GM12873 (cell line): ENCODE results near the gene SOX6.

ENCODE experiments used
- TF ChIP-seq, protein P1 (sequence below): IDR thresholded peaks from 2 replicates; pipeline ENCODE4 v1.5.1; 2012; ENCODE audit warnings: low read depth, mild to moderate bottlenecking, moderate library complexity, low read length, control low read depth; ENCODE audit not compliant: insufficient read depth; ENCODE audit errors: missing control alignments

Gene SOX6

DNA sequence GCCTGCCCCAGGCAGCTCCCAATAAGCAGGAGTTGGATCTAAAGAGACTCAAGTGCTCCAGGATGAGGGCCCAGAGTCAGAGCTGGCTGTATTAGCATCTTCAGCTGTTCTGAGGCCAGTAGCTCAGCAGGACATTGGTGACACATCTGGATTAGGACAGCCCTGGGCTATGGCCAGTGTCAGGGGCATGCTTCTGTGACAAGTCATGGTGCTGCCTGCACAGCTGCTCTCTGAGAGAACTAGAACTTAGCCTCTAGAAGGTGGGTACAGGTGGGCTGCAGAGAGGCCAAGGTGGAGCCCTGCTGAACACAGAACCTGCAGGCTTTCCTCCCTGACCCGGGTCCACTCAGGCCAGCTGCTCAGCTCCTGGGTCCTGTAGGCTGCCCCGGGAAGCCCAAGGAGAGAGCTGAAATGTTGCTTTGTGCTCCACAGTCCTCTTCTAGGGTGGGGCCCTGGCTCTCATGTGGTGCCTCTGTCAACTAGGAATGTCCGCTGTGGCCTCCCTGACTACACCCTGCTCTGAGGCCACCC lies 426.9 kb downstream of the SOX6 start:
- TF ChIP-seq, protein P1, sequence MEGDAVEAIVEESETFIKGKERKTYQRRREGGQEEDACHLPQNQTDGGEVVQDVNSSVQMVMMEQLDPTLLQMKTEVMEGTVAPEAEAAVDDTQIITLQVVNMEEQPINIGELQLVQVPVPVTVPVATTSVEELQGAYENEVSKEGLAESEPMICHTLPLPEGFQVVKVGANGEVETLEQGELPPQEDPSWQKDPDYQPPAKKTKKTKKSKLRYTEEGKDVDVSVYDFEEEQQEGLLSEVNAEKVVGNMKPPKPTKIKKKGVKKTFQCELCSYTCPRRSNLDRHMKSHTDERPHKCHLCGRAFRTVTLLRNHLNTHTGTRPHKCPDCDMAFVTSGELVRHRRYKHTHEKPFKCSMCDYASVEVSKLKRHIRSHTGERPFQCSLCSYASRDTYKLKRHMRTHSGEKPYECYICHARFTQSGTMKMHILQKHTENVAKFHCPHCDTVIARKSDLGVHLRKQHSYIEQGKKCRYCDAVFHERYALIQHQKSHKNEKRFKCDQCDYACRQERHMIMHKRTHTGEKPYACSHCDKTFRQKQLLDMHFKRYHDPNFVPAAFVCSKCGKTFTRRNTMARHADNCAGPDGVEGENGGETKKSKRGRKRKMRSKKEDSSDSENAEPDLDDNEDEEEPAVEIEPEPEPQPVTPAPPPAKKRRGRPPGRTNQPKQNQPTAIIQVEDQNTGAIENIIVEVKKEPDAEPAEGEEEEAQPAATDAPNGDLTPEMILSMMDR = no peak

- TF ChIP-seq, protein P1 = no peak
These were observed 428.5 kb downstream of the SOX6 start for GRCh38 chr11:15927864-15928217.

DNA sequence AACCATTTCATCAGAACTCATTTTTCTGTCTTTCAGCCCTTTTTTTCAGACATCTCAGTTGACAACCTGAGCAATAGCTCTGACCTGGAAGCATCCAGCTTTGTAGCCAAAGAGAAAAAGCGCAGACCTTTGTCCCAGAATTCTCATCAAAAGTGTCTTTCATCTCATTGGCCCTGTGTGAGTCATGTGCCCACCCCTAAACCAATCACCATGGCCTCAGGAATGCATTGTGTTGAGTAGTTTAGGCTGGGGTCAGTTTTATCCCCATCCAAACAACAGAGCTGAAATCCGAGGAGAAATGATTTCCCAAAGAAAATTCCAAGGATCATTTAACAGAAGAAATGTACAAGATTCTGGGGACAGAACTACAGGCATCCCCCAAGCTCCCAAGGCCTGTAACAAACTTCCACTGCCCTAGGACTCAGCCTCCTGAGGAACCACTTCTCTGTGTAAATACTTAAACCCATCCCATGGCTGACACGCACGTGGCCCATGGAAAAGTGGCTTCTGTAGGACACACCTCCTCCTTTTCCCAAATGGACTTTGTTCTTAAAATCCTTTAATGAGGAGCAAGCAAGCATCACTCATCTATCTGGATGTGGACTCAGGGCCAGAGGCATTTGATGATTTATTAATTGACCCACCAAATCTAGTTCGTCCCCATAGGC lies 429.0 kb downstream of the SOX6 start:
- TF ChIP-seq, protein P1 = no peak

- TF ChIP-seq, protein P1 = no peak
These were observed 430.3 kb downstream of the SOX6 start for GRCh38 chr11:15926071-15926470.

GRCh38 chr11:15923183-15923582 lies 433.2 kb downstream of the SOX6 start:
- TF ChIP-seq, protein P1 = no peak

GRCh38 chr11:15920856-15921629 lies 435.3 kb downstream of the SOX6 start:
- TF ChIP-seq, protein P1 = no peak

- TF ChIP-seq, protein P1 = no peak
These were observed 437.7 kb downstream of the SOX6 start for GRCh38 chr11:15918674-15919073.
